IPS-15b (cell line): ENCODE measurements around the gene GALM.

ENCODE experiments used
- H3K27me3 ChIP-seq: one replicate; pipeline ENCODE4 v1.6.1; 2013; ENCODE audit warnings: low read length; ENCODE audit not compliant: control insufficient read depth, insufficient read depth
- H3K36me3 ChIP-seq: one replicate; pipeline ENCODE4 v1.6.1; 2013; ENCODE audit warnings: low read length; ENCODE audit not compliant: control insufficient read depth, insufficient read depth
- H3K4me1 ChIP-seq: one replicate; pipeline ENCODE4 v1.6.1; 2013; ENCODE audit warnings: mild to moderate bottlenecking, low read length; ENCODE audit not compliant: control insufficient read depth, insufficient read depth
- H3K4me3 ChIP-seq: one replicate; pipeline ENCODE4 v1.5.1; 2013; ENCODE audit warnings: low read depth, low read length
- H3K9ac ChIP-seq: one replicate; pipeline ENCODE4 v1.6.1; 2013; ENCODE audit warnings: low read depth, mild to moderate bottlenecking, low read length
- H3K9me3 ChIP-seq: one replicate; pipeline ENCODE4 v1.6.1; 2013; ENCODE audit warnings: mild to moderate bottlenecking, low read length; ENCODE audit not compliant: control insufficient read depth, insufficient read depth

The GALM gene

GRCh38 chr2:38775097-38775920 is 109.4 kb downstream of the GALM start:
- no peak overlapping the region for H3K9ac ChIP-seq
- H3K36me3 ChIP-seq = no peaks in the 10 kb centered on the region
- no peak overlapping the region for H3K4me3 ChIP-seq
- H3K27me3 ChIP-seq = peaks cover 2% of the 10 kb centered on the region
- no peaks in the 10 kb centered on the region for H3K9me3 ChIP-seq
- H3K4me1 ChIP-seq = no peaks in the 10 kb centered on the region

GRCh38 chr2:38775921-38776225 is 110.0 kb downstream of the GALM start:
- H3K9ac ChIP-seq = no peak overlapping the region
- H3K9me3 ChIP-seq = no peaks in the 10 kb centered on the region
- no peaks in the 10 kb centered on the region for H3K36me3 ChIP-seq
- peaks cover 2% of the 10 kb centered on the region for H3K27me3 ChIP-seq
- H3K4me1 ChIP-seq = no peaks in the 10 kb centered on the region
- H3K4me3 ChIP-seq = no peak overlapping the region

GRCh38 chr2:38776531-38776930 is 110.6 kb downstream of the GALM start:
- H3K27me3 ChIP-seq = peaks cover 2% of the 10 kb centered on the region
- H3K4me3 ChIP-seq = no peak overlapping the region
- H3K9me3 ChIP-seq = no peaks in the 10 kb centered on the region
- no peaks in the 10 kb centered on the region for H3K36me3 ChIP-seq
- H3K4me1 ChIP-seq = no peaks in the 10 kb centered on the region
- H3K9ac ChIP-seq = no peak overlapping the region

GRCh38 chr2:38778687-38779082 is 112.8 kb downstream of the GALM start:
- Histone ChIP-seq H3K4me1 (no peaks in the 10 kb centered on the region), H3K9me3 (no peaks in the 10 kb centered on the region), H3K4me3 (peak overlapping the region; percentile 80), H3K27me3 (peaks cover 2% of the 10 kb centered on the region), H3K9ac (peak overlapping the region; percentile 80), H3K36me3 (peaks cover 3% of the 10 kb centered on the region)

GRCh38 chr2:38783586-38783985 is 117.7 kb downstream of the GALM start:
- Histone ChIP-seq H3K27me3 (no peaks in the 10 kb centered on the region), H3K4me3 (no peak overlapping the region), H3K36me3 (peaks cover 3% of the 10 kb centered on the region), H3K9me3 (no peaks in the 10 kb centered on the region), H3K4me1 (peaks cover 3% of the 10 kb centered on the region), H3K9ac (no peak overlapping the region)
